ENCODE measurements around the gene CSF3R. TPM values are rescaled to one million over a fixed set of nuclear protein-coding genes. Genes with fewer than 3 reads are reported as not detected.

CSF3R gene
- total RNA-seq, 1 donor from 2014 or later, result not detected

DNA sequence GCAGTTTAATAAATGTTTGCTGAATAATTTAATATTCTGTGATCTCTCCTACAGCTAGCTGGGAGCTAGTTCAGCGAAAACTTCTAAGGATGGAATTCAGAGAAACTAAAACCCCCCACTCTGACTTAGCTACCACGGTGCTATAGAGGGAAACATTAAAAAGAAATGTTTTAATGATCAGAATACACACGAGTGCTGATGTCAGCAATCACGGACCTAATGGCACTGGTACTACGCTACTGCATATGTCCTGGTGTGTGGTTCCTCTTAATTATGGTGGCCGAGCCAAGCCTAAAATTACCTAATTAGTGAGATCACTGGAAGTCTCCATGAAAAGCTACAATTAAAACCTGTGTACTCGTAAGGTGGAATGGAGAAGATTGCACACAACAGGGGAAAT, 61.1 kb downstream of the CSF3R start:
- H3K27ac Mint-ChIP-seq, result no peak overlapping the region
- CTCF ChIA-PET, result interaction anchor here (0.5 to 3.0 kb wide), 7 partner anchors 53 to 322 kb away, joined by 3 to 38 read pairs (median 4); partner anchors contain the start of genes THRAP3 and TRAPPC3
- no peaks in the 10 kb centered on the region for H3K27me3 Mint-ChIP-seq
- TF ChIP-seq, protein P1, sequence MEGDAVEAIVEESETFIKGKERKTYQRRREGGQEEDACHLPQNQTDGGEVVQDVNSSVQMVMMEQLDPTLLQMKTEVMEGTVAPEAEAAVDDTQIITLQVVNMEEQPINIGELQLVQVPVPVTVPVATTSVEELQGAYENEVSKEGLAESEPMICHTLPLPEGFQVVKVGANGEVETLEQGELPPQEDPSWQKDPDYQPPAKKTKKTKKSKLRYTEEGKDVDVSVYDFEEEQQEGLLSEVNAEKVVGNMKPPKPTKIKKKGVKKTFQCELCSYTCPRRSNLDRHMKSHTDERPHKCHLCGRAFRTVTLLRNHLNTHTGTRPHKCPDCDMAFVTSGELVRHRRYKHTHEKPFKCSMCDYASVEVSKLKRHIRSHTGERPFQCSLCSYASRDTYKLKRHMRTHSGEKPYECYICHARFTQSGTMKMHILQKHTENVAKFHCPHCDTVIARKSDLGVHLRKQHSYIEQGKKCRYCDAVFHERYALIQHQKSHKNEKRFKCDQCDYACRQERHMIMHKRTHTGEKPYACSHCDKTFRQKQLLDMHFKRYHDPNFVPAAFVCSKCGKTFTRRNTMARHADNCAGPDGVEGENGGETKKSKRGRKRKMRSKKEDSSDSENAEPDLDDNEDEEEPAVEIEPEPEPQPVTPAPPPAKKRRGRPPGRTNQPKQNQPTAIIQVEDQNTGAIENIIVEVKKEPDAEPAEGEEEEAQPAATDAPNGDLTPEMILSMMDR (IDR thresholded peaks at IDR 0.05), result no peak
- H3K36me3 Mint-ChIP-seq (ENCODE audit: low read depth), result no peaks in the 10 kb centered on the region
- intact Hi-C loops (cut with micrococcal nuclease), result loop anchor here (1.0 to 2.0 kb wide), 6 partner anchors 25 to 322 kb away; partner anchors contain the start of genes LSM10 and SH3D21
- no peak for ATAC-seq (ENCODE audit: low read depth)
- H3K4me1 Mint-ChIP-seq, result peaks cover 7% of the 10 kb centered on the region
- POLR2A ChIA-PET, result interaction anchor here (0.6 kb wide), 1 partner anchor 9 kb away, joined by 3 read pairs; no protein-coding TSS in a partner anchor
- no peak overlapping the region for H3K4me3 Mint-ChIP-seq
- no peaks in the 10 kb centered on the region for H3K9me3 Mint-ChIP-seq
- no peak for DNase-seq

- peak overlapping the region; percentile 20 for H3K4me3 Mint-ChIP-seq
- H3K27ac Mint-ChIP-seq, result peak overlapping the region; percentile 56
- H3K27me3 Mint-ChIP-seq, result no peaks in the 10 kb centered on the region
- ChIA-PET CTCF (interaction anchor here (0.5 to 3.0 kb wide), 7 partner anchors 15 to 321 kb away, joined by 3 to 48 read pairs (median 4); partner anchors contain the start of gene THRAP3), POLR2A (interaction anchor here (1.2 to 1.4 kb wide), 2 partner anchors 23 to 34 kb away, joined by 4 to 9 read pairs; partner anchors contain the start of gene LSM10)
- no peaks in the 10 kb centered on the region for H3K36me3 Mint-ChIP-seq (ENCODE audit: low read depth)
- TF ChIP-seq, protein P1 (IDR thresholded peaks at IDR 0.05), result peak; percentile 44
- DNase-seq (peak; percentile 85), ATAC-seq (ENCODE audit: low read depth) (peak; percentile 100)
- intact Hi-C loops (cut with micrococcal nuclease), result loop anchor here (1.0 to 2.0 kb wide), 10 partner anchors 24 to 322 kb away; partner anchors contain the start of genes LSM10, SH3D21 and TRAPPC3
- H3K4me1 Mint-ChIP-seq, result peaks cover 7% of the 10 kb centered on the region
- H3K9me3 Mint-ChIP-seq, result no peaks in the 10 kb centered on the region
These were observed 61.8 kb downstream of the CSF3R start for GRCh38 chr1:36420836-36421317.

DNA sequence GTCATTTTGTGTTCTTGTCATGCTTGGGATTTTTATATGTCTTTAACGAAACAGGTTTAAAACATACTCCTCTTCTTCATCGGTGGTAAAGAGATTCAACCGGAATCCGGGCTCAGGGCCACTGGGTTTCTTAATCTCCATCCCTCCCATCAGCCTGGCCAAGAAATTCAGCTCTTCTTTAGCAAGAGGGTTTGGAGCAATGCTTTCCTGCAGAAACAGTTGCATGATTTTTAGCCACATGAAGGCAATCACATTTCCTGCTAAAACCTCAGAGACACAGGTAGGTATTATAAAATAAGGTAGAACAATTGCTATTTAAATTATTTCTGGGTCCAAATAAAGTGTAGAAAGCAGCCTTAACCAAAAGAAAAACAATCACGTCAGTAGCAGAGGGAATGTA, 62.3 kb downstream of the CSF3R start:
- TF ChIP-seq, protein P1 (IDR thresholded peaks at IDR 0.05), result no peak
- CTCF ChIA-PET, result interaction anchor here (0.8 to 2.9 kb wide), 6 partner anchors 15 to 320 kb away, joined by 3 to 48 read pairs (median 4); no protein-coding TSS in a partner anchor
- H3K27me3 Mint-ChIP-seq, result no peaks in the 10 kb centered on the region
- ATAC-seq (ENCODE audit: low read depth), result no peak
- no peaks in the 10 kb centered on the region for H3K9me3 Mint-ChIP-seq
- H3K27ac Mint-ChIP-seq, result no peak overlapping the region
- intact Hi-C loops (cut with micrococcal nuclease), result loop anchor here (1.0 to 2.0 kb wide), 8 partner anchors 24 to 271 kb away; partner anchors contain the start of genes LSM10, SH3D21 and TRAPPC3
- DNase-seq, result no peak
- peaks cover 7% of the 10 kb centered on the region for H3K4me1 Mint-ChIP-seq
- H3K4me3 Mint-ChIP-seq, result peak overlapping the region; percentile 20
- no peaks in the 10 kb centered on the region for H3K36me3 Mint-ChIP-seq (ENCODE audit: low read depth)
- POLR2A ChIA-PET, result interaction anchor here (1.1 to 1.4 kb wide), 3 partner anchors 23 to 34 kb away, joined by 3 to 9 read pairs (median 4); partner anchors contain the start of gene LSM10

DNA sequence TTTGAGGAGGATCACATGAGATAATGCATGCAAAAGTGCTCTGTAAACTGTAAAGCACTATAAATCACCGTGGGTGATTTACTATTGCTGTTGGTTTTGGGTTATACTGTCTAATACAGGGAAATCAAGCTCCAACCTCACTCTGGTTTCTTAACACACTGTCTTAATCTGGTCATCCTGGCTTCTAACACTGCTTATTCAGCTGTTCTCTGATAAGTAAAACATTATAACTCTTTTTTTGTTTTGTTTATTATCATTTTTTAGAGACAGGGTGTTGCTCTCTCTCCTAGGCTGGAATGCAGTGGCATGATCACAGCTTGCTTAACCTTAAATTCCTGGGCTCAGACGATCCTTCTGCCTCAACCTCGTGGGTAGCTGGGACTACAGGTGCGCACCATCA, 63.1 kb downstream of the CSF3R start:
- H3K27me3 Mint-ChIP-seq, result no peaks in the 10 kb centered on the region
- H3K4me1 Mint-ChIP-seq, result peaks cover 7% of the 10 kb centered on the region
- intact Hi-C loops (cut with micrococcal nuclease), result no loop called here
- H3K9me3 Mint-ChIP-seq, result no peaks in the 10 kb centered on the region
- TF ChIP-seq, protein P1 (IDR thresholded peaks at IDR 0.05), result no peak
- POLR2A ChIA-PET, result interaction anchor here (1.1 to 1.4 kb wide), 3 partner anchors 22 to 33 kb away, joined by 3 to 9 read pairs (median 4); partner anchors contain the start of gene LSM10
- no peak overlapping the region for H3K4me3 Mint-ChIP-seq
- H3K36me3 Mint-ChIP-seq (ENCODE audit: low read depth), result no peaks in the 10 kb centered on the region
- ATAC-seq (ENCODE audit: low read depth), result no peak
- H3K27ac Mint-ChIP-seq, result no peak overlapping the region
- DNase-seq, result no peak
- CTCF ChIA-PET, result interaction anchor here (0.6 to 2.9 kb wide), 8 partner anchors 11 to 320 kb away, joined by 3 to 48 read pairs (median 4); no protein-coding TSS in a partner anchor

DNA sequence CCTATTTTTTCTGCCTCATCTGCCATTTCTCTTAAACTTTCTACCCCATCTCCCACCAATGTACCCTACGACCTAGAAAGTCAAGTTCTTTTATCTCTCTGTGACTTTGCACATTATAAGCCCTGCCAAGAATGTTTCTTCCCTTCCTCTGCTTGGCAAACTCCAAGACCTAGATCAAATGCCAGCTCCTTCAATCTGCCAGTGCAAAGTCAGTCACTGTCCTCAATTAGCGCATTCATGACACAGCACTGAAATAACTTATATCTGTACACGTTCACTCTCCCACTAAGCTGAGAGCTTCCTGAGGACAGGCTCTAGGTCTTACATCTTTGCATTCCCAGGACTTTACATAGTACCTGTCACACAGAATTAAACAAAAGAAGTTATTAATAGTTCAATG, 63.6 kb downstream of the CSF3R start:
- ChIA-PET CTCF (interaction anchor here (0.6 to 2.9 kb wide), 6 partner anchors 11 to 319 kb away, joined by 3 to 48 read pairs (median 4); no protein-coding TSS in a partner anchor), POLR2A (interaction anchor here (0.9 kb wide), 1 partner anchor 77 kb away, joined by 3 read pairs; no protein-coding TSS in a partner anchor)
- ATAC-seq (ENCODE audit: low read depth) (no peak), DNase-seq (no peak)
- H3K27ac Mint-ChIP-seq, result no peak overlapping the region
- TF ChIP-seq, protein P1 (IDR thresholded peaks at IDR 0.05), result no peak
- H3K4me3 Mint-ChIP-seq, result no peak overlapping the region
- H3K27me3 Mint-ChIP-seq, result no peaks in the 10 kb centered on the region
- H3K9me3 Mint-ChIP-seq, result no peaks in the 10 kb centered on the region
- intact Hi-C loops (cut with micrococcal nuclease), result no loop called here
- peaks cover 7% of the 10 kb centered on the region for H3K4me1 Mint-ChIP-seq
- H3K36me3 Mint-ChIP-seq (ENCODE audit: low read depth), result no peaks in the 10 kb centered on the region
